CD4-positive, alpha-beta T cell treated with Interleukin-6 at 100 ng/mL for 8 hours (primary cell): Measurements from ENCODE around the gene BRD4.

ENCODE experiments used
- DNase-seq: peaks from one replicate; pipeline ENCODE4 v3.0.0-alpha.2; 2020; ENCODE audit warnings: mixed read lengths, low spot score

BRD4 gene

DNA sequence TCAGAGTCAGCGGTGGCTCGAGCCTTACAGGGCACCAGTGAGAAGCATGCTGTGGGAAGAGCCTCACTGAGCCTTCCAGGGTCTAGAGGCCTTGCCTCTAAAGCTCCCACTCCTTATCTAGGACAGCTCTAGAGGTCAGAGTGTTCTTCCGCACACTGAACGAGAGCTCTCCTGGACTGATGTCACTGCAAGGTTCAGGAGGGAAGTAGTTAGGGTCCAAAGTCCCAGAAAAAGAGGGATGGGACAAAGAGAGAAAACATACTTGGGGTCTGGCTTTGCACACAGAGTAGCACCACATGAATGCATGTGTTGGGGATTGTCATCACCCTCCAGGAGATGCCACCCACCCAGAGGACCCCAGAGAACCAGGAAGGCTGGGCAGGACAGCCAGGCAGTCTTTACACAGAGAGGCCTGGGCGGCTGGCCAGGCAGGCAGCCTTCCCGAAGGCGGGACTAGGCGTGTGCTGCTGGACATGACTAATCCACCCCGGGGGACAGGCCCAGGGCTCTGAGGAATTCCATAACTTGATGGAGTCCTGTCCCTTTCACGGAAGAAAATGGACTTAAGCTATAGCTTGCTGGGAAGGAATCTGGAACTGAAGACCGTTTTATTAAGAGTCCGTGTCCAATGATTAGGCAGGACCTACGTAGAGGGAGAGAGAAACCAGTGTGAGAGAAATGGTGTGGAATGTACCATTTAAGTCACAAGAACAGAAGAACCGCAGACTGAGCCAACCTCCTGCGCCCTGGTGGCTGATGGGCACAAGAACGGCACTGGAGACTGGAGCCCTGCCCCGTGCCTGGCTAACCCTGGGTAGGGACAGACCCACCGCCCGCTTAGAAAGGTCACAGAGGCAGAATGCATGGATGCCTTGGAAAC, 83.5 kb downstream of the BRD4 start:
- no peak for DNase-seq

DNA sequence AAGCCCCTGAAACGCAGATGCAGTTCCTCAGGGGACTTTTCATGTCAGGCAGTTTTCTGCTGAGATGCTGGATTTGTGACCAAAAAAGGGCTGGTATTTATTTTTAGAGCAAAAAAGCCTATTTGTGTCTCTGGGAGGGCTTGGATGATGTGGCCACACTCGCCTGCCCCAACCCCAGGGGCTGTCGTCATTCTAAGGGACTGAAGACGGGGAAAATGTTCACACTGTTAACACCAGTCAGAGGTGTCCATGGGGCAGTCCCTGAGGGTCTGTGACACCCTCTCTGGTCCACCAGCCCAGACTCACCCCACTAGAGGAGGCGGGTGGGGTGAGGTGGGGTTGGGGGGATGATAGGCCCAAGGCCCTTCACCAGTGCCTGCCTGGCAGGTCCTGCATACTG, 84.2 kb downstream of the BRD4 start:
- no peak for DNase-seq

DNA sequence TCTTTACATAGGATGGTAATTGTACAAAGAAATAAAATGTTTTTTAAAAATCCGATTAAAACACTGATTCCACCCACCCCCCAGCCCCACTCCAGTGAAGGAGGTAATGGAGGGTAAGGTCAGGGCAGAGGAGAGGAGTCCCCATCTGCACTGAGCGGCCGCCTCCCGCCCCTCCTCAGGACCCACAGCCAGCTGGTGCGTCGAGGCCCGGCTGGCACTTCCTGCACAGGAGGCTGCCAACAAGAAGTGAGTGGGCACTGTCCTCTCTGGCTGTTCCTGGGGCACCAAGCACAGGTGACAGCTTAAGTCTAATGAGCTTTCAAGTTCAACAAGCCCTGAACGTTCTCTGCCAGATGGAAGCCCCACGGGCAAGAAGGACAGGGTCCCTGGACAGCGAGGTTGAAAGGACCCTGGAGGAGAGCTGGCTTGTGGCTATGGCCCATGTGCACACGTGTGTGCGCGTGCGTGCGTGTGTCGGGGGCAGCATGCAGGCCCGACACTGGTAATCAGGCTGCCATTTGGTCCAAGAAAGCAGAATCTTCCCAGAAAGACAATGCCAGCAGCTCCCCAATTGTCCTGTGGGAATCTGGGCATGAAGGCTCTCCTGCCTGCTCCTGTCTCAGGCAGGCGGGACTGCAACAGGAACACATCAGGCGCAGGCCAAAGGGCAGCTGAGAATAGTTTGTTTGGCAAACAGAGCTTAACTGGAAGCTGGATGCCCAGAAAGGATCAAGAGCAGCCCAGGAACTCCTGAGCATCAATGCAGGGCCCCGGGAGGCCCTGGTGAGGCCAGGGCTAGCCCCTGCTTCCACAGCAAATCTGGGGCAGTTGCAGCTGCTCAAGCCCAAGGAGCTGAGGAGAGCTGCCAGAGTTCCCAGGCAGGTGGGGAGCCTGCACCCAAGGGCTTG, 85.0 kb downstream of the BRD4 start:
- no peak for DNase-seq

DNA sequence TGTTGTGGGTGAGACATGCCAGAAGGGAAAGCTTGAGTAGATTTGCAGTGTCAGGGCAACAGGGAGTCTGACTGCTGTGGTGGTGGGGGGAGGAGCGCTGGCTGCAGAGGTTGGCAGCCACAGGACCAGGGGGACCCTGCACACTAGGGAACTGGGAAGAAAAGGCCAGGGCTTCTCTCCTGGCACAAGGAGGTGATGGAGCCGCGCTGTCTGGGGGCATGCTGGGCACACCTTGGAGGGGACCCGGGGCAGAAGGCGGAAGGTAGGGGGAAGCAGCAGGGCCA, 86.2 kb downstream of the BRD4 start:
- no peak for DNase-seq

DNA sequence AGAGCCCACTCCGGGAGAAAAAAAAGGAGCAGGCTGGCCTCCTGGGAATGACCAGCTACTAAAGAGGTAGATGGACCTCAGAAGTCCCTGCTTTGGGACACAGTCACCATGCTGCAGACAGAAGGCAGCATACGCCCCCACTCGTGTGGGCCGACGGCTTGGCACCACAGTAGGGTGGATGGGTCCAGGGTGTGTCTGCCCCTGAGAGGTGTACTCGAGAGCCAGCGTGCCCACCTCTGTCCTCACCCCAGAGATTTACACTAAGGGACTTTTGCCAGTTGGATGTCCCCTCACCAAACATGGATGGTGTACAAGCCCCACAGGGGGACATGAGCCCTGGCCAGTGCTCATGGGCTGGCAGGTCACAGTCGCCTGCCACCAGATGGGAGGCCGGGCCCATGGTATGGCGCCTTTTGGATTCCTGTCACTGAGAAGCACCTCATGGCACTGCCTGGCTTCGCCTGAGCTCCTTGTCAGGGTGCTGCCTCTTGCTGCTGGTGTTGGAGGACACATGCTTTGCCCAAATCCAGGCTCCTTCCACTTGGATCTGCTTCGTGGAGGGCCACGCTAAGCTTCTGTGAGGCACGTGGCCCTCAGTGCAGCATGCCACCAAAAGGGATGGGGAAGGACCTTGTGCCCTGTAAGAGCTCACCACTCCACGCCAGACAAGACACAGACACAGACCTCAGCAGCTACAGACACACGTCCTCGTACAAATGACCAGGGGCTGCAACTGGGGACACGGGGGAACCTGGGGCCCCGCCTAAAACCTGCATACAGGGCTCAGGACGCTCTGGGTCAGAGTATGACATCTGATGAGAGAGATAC, 86.8 kb downstream of the BRD4 start:
- no peak for DNase-seq

DNA sequence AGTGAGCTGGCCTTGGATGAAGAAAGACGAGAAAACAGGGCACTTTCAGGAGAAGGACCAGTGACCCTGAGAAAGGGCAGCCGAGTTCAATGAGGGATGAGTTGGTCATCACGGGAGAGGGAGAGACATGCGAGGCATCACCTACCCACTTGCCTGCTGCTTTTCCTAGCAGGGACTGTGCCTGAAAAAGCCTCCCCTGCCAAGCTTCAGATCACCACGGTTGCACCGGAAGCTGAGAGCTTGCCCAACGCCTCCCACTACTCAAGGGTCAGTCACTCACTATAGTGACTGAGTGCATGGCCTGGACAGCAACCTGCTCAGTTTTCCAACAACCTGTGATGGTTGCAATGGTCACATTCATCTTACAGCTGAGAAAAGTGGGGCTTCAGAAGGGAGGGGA, 87.5 kb downstream of the BRD4 start:
- no peak for DNase-seq

DNA sequence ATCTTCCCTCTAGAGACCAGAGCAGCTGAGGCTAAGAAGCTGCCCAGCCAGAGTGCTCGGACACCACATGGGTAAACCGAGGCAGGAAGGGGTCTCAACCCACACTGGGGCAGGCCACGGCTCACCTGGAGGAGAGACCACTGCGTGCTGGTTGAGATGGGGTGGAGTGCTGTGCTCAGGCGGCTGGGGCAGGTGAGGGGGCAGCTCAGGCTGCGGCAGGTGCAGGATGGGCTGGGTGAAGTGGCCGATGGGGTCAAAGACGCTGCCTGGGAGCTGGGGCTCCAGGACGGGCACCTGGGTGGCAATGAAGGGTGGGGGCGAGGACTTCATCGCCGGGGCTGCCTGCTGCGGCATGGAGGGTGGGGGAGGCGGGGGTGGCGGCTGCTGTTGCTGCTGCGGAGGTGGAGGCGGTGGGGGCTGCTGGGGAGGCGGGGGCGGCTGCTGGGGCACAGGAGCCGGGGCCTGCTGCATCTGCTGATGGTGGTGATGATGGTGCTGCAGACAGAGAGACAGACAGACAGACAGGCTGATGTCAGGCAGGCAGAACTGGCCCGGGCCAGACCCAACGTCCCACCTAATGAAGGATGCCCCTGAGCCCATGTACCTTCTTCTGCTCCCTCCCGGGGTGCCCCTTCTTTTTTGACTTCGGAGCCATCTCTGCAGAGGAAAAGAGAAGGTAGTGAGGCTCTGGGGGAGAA, 88.1 kb downstream of the BRD4 start:
- DNase-seq: no peak

DNA sequence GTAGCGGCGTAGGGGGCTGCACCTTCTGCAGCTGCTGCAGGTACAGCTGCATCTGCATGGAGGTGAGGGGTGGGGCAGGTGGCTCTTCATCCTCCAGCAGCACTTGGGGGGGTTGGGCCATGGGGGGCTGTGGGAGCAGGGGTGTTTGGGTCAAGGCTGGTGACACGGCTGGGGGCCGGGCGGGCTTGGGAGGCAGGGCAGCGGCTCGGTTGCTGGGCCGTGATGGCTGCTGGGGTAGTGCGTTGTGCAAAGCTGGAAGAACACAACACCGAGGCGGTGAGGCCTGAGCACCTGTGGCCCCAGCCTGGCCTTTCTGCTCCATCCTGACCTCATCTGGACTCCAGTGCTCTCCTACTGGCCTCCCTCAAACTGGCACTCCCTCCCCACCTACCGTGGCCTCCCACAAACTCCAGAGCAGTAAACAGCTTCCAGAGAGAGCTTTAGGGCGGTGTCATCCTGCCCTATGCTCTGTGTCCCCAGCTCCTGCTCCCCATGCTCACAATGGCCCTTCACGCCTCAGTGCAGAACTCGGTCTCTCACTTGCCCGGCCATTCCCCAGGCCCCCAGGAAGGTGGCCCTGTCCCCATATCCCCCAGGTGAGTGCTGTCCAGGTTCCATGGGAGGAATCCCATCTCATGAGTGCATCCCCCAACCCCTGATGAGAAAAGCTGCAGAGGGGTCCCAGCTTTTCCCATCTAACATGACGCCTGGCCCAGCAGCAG, 88.9 kb downstream of the BRD4 start:
- DNase-seq: no peak

DNA sequence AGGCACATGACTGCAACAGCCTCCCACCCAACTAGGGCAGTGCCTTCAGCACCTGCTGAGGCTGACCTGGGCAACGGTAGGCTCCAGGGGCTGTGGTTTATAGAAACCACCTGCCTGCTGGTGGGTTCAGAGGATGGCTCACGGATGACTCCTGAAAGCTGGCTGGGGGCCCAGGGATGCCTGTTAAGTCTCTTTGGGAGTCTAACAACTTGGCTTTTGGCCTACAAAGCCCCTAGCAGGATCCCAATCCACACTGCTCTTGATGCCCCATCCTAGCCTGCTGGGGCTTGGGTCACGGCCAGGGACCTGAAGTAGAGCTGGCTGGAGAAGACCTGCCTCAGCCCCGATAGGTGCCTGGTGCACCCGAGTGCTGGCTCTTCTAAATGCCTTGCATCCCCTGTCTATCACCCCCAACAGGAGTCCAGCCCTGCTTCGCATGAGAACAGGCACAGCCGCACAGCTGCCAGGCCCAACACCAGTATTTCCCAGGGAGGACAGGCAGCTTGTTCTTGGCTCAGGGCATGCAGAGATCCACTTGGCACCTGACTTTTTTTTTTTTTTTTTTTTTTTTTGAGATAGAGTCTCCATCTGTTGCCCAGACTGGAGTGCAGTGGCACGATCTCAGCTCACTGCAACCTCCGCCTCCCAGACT, 91.0 kb downstream of the BRD4 start:
- no peak for DNase-seq

DNA sequence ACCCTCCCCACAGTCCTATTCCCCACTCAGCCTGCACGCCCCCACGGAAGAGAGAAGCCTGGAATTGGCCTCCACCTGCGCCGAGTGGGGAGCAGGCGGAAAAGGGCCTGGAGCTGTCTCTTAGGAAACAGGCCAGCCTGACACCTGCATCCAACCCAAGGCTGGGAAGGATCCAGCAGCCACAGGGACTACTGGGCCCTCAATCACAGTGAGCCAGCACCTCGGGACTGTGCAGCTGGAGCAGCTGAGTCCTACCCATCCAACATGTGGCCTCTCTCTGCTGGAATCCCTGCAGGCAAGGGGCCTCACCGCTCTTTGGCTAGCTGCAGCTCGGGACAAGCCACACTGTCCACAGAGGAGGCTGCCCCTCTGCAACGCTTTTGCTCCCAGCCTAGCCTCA, 91.8 kb downstream of the BRD4 start:
- no peak for DNase-seq

DNA sequence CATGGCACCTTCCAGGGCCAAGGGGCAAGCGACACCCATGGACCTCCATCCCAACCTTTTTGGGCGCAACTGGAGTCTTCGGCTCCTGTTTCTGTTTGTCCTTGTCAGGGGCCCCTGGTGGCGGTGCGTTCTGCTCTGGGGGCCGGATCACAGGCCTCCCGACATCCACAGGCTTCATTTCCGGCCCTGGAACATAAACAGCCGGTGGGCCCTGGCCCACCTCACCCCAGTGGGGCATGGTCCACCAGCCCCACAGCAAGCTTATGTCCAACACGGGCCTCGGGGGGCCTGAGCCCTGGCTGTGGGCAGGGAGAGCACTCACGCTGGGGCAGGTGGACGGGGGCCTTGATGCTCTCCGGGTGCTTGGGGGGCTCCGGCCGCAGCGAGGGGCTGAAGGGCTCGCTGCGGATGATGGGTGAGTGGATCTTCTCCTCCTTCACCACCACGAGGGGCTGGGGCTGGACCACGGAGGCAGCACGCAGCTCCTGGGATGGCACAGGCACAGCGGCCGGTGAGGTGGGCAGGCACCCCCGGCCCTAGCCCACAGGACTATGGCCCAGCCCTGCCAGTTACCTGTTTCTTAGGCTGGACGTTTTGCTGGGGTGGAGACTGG, 92.9 kb downstream of the BRD4 start:
- no peak for DNase-seq

DNA sequence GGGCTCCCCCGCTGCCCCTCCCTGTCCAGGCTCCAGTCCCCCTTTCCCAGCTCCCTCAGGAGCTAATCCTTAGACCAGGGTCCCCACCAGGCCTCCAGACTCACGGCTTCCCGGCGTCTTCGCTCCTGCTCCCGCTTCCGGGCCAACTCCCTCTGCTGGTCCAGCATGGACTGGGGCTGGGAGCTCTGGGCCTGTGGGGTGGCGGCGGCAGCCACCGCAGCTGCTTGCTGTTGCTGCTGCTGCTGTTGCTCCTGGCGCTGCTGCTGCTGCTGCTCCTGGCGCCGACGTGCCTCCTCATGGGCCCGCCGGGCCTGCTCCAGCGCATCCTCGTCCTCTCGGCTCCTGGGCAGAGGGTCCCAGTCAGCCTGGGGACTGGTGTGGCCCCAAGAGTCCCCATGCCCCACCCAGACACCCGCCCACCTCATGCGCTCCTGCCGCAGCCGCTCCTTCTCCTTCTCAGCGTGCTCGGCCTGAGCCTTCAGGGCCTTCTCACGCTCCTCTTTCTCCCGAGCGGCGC, 93.6 kb downstream of the BRD4 start:
- no peak for DNase-seq

DNA sequence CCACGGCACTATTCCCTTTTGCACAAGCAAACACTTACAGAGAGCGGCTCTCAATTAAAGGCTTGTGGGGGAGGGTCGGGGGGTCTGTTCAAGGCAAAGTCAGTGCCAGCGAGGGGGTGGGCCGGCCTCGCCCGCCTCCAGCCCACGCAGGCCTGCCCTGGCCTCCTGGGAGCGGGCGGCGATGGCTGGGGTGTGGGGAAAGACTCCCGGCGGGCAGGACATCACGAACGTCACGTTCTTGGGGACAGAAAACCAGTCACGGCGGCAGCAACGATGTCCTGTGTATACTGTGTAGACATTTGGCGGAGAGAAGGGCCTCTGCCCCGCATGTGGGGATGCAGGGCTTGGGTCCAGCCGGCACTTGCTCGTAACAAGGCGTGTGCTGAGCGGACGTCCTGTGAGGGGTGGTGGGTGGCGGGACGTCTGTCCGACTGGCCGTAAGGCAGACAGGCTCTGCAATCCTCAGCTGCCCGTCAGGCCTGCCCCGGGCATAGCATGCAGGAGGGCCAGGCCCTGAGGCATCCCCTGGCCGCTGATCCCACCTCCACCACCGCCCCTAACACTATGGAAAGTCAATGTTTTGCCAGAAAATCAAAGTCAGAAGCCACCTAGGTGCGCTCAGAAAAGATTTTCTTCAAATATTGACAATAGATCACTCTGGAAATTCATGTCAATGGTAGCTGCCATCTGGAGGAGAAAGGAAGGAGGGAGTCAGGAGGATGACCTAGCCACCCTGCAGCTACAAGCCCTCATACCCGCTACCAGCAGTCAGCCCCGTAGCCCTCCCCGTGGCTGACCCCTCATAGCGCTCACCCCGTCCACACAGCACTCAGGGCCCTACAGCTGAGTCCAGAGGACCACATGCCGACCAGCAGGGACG, 94.3 kb downstream of the BRD4 start:
- DNase-seq: no peak

DNA sequence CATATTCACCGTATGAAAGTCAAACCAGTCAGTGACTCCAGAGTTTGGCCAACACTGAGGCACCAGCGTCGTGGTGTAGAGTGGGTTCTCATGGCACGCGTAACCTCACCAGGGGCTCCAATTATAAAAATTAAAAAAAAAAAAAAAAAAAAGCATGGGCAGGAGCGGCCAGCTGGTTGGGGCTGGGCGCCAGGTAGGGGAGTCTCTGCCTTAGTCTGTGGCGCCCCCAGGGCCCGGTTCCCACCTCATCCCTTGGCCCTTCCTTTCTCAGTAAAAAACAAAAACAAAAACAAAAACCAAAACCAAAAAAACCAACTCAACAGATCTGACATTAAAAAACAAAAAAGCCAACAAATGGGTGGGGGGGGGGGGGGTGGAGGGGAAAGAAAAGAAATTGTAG, 95.5 kb downstream of the BRD4 start:
- no peak for DNase-seq

DNA sequence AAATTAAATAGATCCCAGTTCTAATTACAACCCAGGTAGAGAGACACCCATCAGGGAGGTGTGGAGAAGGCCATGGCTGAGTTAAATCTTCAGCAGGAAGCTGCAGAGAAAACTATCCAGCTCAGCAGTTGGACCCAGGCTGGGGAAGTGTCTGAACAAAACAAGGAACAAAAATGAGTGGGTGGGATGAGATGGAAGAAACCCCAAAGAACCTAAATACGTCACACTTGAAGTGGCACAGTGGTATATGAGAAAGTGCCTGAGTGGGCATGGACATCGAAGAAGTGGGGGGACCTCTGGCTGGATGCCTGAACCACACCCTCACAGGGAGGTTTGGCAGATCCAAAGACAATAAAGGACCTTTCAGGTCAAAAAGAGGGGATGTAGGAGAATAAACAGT, 96.6 kb downstream of the BRD4 start:
- no peak for DNase-seq

DNA sequence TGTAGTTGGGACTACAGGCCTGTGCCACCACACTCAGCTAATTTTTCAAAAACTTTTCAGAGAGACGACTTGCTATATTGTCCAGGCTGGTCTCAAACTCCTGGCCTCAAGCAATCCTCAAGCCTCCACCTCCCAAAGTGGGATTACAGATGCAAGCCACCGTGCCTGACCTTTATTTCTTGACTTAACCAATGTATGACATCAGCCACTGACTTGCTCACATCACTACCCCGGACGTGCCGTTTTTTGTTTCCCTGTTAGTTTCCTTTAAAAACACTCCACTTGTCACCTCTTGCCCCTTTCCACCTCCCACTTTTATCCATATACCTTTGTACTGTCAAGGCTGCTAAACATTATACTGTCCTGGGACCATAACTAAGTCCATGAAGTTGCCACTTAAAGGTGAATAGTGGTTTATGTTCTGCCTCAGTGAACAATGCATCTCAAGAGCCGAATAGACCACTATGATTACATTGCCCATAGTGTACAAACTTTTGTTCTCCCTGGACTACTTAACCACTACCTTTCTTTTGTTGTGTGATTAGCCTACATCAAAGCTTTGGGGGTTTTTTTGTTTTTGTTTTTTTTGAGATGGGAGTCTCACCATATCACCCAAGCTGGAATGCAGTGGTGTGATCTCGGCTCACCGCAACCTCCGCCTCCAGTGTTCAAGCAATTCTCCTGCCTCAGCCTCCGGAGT, 97.8 kb downstream of the BRD4 start:
- no peak for DNase-seq

DNA sequence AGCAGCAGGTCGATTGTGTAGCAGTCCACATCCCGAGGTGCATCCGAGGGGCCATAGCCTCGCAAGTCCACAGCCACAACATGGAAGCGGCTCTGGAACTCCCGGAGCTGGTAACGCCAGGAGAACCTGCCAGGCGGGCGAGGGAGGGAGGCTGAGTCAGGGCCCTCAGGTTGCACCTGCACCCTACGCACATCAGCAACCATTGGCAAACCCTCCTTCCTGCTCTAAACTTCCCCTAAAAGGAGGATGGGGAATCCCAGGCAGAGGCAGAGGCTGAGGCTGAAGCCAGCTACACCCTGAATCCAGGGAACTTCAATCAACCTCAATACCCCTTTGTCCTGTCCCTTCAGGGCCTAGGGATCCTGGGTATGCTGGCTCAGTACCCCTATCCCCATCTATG, 101.1 kb downstream of the BRD4 start:
- DNase-seq: no peak

DNA sequence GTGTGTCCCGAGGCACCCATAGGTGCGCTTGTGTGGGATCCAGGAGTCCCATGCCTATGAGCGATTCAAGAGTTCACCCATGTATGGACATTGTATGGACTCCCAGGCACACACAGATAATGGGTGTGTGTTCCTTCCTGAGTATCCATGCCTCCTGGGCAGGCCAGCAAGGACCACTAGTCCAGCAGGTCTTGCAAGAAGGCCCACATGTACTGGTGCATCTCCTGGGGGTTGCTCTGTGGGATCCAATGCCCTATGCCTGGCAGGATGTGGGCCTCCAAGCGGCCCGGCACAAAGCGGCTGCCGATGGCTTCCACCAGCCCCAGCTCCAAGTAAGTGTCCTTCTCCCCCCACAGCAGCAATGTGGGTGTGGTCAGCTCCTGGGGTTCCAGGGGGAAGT, 105.1 kb downstream of the BRD4 start:
- no peak for DNase-seq
